GM10847 (cell line): Measurements from ENCODE around the gene MRPL38.

Experiments
- POLR2A ChIP-seq: IDR thresholded peaks from 2 replicates; pipeline ENCODE4 v1.6.1; 2011; ENCODE audit not compliant: insufficient read length; ENCODE audit errors: extremely low read depth

Gene MRPL38

DNA sequence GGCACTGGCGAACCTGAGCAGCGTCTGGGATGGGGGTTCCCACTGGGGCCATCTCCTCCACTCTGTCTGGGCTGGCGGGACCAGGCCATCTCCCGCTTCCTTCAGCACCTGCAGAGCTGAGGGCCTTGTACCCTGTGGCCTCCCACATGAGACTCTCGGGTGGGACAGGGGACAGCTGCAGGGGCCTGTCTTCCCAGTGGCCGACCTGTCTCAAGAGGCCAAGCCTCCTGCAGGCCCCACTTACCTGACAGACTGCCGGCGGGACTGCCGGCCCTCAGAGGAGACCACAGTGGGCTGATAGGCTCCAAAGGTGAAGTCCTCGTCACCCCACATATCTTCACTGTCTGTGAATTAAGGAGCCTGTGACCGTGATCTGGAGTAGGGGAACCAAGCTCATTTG is 20.4 kb upstream of the MRPL38 start:
- TF ChIP-seq POLR2A, result no peak

GRCh38 chr17:75922963-75923874 is 18.5 kb upstream of the MRPL38 start:
- TF ChIP-seq POLR2A, result no peak

DNA sequence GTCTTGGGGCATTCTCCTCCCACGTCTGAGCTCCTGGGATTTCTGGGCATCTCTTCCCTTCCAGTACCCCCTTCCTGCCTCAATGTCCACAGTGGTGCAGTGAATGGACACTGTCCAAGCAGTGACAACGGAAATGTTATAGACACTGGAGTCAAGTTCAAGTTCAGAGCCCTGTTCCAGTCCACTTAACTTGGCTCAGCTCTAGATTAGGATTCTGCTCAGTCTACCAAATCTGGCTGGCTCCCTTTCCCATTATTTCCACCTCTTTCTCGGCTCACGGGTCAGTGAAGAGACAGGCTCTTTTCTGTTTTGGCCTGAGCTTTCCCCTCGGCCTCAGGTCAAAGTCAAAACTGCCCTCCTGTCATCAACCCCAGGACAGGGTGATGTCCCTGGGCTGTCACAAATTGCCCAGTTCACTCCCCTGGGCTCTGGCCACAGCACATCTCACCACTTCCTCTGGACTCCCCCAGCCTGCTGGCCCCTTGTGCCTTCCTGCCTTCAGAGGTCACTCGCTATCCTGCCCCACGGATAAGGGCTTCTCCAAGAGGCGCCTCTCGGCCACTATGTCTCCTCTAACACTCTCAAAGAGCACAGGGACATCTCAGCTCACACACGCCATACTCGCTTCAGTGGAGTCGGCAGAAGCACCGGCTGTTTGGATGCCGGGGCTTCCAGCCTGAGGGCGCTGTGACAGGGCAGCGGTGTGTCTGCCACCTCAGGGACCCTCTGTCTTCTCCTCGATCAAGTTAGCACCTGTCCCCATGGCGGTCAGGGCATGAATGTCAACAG is 17.7 kb upstream of the MRPL38 start:
- no peak for TF ChIP-seq POLR2A

GRCh38 chr17:75921596-75921995 is 16.9 kb upstream of the MRPL38 start:
- TF ChIP-seq POLR2A, result no peak

- TF ChIP-seq POLR2A, result no peak
These were observed 15.4 kb upstream of the MRPL38 start for GRCh38 chr17:75920045-75920560.

DNA sequence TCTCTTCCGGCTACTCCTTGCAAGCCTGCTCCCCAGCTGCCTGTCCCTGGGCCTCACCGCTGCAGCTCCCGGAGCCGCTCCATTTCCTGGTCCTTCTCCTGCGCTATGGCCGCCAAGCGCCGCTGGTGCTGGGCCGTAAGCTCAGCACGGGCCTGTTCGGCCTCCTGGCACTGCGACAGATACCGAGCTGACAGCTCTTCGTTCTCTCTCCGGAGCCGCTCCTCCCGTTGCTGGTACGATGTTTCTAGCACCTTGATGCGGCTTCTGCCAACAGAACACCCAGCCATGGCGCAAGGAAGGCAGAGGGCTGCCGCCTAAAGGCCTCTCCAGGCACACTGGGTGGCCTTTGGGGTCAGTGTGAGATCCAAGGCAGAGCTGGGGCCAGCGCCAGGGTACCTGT is 14.9 kb upstream of the MRPL38 start:
- TF ChIP-seq POLR2A, result no peak

DNA sequence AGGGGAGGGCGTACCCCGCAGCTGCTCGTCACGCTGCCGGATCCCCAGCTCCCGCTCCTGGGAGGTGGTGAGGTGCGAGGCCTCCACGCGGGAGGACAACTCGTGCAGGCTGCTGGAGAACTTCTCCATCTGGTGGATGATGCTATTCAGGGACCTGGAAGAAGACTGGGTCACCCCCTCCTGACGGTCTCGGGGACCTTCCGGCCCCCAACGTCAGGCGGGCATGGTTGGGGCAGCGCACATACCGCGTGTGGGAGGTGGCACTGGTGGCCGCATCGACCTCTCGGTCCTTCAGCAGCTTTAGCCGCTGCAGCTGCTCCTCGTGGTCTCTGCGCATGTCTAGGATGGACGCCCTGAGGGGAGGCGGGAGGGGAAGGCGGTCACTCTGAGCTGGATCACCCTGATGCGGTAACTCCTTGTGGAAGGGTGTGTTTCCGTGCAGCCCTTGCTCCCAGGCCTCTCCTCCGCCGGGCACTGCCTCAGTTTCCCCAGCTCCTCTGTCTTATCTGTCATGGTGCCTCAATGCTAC is 13.3 kb upstream of the MRPL38 start:
- TF ChIP-seq POLR2A, result no peak

DNA sequence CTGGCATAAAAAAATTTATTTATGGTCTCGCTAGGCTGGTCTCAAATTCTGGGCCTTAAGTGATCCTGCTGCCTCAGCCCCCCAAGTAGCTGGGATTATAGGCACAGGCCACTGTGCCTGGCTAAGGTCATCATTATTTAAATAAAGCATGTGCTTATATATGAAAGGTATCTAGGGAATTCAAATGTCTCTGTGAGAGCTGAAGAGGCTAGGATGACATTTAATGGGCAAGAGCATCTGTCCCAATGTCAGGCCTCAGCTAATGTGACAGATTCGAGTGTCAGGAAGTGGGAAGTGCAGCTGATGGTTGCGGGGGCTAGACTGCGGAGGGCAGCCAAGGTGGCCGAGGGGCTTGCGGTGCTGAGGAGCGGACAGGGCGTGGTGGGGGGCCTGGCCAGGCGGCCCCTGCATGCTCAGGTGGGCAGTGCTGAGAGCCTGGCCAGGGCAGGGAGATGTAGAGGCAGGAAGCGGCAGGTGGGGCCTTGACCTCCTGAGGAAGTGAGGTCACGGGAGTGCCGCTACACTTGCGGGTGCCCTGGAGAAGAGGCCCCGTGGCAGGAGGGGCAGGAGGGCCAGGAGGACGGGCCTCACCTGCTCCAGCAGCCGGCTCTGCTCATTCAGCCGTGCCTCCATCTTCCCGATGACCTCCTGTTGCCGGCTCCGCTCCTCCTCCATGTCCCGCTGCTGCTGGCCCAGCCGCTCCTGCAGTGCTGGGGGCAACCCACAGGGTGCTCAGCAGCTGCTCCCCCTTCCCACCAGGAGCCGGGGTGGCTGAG is 12.6 kb upstream of the MRPL38 start:
- no peak for TF ChIP-seq POLR2A

DNA sequence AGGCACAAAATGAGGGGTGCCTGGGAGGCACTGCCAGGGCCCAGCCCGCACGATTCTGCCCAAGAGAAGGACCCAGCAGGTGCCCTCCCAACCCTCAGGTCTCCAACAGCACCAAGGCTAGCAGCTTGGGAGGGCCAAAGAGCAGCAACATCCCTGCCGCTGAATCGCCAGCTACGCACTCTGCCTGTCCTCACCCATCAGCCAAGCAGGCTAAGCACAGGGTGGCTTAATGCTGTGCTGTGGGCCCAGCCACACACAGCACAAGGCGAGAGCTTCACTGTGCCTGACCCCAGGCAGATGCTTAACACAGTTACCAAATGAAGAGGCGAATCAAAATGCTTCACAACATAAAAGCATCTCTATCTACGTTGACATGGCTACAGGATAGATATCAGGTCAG is 10.6 kb upstream of the MRPL38 start:
- TF ChIP-seq POLR2A, result no peak

DNA sequence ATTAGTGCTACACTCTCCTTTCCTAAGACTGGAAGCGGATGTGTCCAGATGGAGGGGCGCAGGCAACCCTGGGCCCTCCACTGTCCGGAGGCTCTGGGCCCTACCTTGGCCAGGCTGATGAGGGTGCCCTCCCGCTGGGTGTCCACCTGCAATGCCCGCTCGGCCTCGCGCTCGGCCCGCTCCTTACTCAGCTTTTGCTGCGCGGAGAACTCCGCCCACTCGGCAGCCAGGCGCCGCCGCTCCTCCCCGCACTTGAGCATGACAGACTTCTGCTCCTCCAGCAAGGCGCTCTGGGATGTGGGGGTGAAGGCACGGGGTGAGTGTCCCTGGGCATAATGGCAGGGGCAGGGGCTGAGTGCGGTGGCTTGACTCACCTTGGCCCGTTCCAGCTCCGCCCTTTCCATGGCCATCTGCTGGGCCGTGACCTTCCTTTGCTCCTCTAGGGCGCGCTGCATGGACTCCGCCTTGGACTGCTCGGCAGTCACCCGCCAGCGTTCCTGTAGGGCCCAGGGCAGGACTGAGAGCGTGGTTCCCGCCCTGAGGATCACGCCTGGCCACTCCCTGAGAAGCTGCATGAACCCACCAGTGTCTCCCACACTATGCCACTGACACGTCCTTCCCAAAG is 10.1 kb upstream of the MRPL38 start:
- no peak for TF ChIP-seq POLR2A

GRCh38 chr17:75913537-75914210 is 9.0 kb upstream of the MRPL38 start:
- no peak for TF ChIP-seq POLR2A

DNA sequence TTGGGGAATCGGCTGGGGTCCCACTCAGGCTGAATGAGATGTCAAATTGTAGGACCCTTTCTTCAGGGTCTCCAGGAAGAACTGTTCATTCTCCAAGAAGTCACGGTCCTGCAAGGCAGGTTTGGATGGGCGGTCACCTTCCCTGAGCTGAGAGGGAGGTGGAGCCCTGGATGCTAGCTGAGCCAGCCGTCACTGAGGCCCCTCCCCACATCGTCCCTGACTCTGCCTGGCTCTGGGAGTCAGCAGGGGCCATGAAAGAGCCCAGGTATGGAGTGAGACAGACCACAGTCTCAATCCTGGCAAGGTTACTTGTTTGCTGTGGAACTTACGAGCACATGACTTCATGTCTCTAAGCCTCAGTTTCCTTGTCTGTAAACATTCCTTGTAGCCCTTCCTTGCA is 6.0 kb upstream of the MRPL38 start:
- no peak for TF ChIP-seq POLR2A

- no peak for TF ChIP-seq POLR2A
These were observed 5.2 kb upstream of the MRPL38 start for GRCh38 chr17:75909812-75910274.
